HG02973 (cell line): ENCODE data around the gene UFC1.
A peak's percentile ranks its signal among the peaks of the same experiment; 100 is the strongest.

ENCODE experiments used
- ATAC-seq: cut with Tn5 transposase; IDR thresholded peaks from one replicate; pipeline ENCODE4 v1.9.1; 2021; ENCODE audit warnings: moderate library complexity; ENCODE audit not compliant: unreplicated experiment

Gene UFC1

DNA sequence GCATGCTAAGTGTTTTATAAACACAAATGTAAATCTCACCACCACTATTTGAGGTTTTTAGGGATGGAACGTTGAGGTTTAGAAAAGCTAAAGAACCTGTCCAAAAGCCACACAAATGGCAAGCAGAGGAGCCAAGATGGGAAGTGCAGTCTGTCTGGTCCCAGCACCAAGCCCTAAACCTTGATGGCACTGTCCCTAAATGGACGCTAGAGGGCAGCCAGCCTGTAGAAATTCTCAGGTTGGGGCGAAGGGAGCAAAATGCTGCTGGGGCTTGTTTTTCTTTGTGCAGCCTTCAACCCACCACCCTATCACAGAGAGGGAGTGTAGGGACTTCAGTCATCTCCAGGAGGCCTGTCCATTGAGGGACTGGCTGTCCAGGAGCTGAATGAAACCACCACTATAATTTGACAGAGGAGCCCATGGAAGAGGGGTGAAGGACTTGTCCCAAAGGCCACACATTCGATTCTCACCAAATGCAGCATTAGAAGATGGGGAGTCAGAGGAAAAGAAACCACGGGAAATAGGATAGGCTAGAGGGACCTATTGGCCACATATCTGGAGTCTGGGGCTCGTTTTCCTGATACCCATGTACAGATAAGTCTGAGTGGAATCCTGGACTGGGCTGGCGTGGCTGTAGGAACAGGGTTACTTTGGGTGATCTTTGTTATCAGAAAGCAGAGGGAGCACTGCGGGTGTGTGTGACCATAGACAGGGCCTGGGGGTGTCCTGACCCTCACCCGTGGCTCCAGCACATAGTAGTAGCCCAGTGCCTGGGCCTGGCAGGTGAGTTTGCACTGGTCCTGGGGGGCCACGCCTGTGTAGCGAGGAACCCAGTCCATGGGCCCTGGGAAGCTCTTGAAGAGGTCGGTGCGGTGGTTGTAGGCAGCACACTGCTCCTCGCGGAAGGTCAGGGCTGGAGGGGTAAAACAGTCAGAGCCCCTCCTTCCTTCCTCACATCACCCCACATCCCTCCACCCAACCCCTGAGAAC lies 39.0 kb downstream of the UFC1 start:
- peak; percentile 66 for ATAC-seq

- ATAC-seq = no peak
These were observed 39.9 kb downstream of the UFC1 start for GRCh38 chr1:161193561-161194235.

DNA sequence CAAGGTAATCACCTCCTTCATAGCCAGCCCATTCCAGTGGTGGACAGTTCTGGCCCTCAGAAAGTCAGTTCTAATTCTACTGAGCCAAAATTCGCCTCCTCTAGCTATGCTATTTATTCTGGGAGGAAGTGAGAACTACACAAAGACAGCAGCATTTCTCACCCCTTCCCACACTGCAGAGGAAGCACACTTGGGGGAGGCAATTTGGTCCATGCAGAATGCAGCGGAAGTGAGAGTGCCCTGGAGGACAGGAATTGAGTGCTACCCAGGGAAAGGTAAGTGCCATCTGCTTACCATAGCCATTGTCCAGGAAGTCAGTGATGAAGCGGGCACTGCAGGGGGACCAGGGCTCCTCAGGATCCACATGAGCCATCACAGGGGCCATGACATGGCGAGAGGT lies 41.4 kb downstream of the UFC1 start:
- no peak for ATAC-seq

DNA sequence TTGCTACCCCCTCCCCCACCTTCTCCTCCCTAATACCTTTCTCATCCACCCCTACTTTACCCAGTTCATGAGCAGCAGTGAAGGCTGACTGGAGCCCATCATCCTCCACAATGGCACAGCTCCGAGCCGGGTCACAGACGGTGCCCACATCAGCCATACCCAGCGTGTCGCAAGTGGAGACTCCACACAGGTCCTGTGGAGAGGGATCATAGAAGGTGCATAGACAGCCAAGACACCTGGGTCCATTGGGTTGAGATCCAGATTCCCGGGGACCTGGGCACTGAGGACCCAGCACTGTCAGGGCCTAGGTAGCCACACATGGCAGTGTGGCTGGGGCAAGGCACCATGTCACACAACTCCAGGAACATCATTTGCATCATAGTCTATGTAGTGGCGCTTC lies 42.3 kb downstream of the UFC1 start:
- ATAC-seq = no peak

GRCh38 chr1:161196521-161197451 lies 43.0 kb downstream of the UFC1 start:
- no peak for ATAC-seq

- no peak for ATAC-seq
These were observed 43.9 kb downstream of the UFC1 start for GRCh38 chr1:161197560-161198193.

- ATAC-seq = no peak
These were observed 44.6 kb downstream of the UFC1 start for GRCh38 chr1:161198194-161198896.

GRCh38 chr1:161198897-161199431 lies 45.2 kb downstream of the UFC1 start, which contains the start of gene ADAMTS4:
ADAMTS4 (minus strand) TSS chr1:161199054; CDS start chr1:161198627, 427 bp downstream.
- no peak for ATAC-seq

- no peak for ATAC-seq
These were observed 45.8 kb downstream of the UFC1 start for GRCh38 chr1:161199506-161200139.

DNA sequence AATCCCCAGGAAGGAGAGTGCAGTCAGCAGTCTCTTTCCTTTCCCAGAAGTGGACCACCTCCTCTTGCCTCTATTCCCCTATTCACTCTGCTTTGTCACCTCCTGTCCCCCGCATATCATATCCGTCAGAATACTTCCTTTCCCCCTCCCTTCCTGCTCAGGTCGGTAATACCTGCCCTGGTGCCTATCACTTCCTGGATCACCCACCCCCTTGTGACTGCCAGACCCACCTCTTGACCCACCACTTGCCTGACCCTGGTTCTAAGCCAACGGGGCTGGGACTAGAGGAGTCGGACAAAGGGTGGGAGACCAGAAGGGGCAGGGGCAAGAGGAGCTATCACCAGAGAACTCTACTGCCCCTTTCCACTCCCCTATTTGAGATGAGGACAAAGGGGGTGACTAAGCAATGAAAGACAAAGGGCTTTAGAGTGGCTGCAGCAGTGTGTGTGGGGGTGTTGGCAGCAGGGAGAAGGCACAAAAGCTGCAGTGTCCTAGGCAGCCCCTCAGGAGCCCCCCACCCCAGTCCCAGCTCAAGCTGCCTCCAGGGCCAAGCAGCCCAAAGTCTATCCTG lies 46.7 kb downstream of the UFC1 start:
- no peak for ATAC-seq

- no peak for ATAC-seq
These were observed 47.4 kb downstream of the UFC1 start for GRCh38 chr1:161200992-161201835.

- ATAC-seq = peak; percentile 92
These were observed 48.3 kb downstream of the UFC1 start, which contains the start of gene NDUFS2 for GRCh38 chr1:161201836-161202712. NDUFS2 (plus strand) TSS chr1:161202367; CDS start chr1:161202386, 19 bp downstream.

GRCh38 chr1:161206411-161207140 lies 52.8 kb downstream of the UFC1 start:
- ATAC-seq = no peak

DNA sequence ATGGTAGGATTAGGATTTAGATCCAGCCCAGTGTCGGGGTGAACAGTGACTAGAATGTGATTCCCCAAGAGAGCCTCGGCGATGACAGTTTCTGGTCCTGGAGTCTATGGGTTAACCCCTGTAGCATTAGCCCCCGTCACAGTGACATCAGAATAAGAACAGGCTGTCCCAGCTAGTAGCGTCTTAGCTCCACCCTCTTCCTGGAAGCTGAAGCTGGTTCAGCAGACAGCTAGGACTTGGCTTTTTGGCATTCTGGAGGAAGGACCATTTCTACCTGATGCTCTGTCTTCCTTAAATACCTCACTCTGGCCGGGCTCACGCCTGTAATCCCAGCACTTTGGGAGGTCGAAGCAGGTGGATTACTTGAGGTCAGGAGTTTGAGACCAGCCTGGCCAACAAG lies 53.4 kb downstream of the UFC1 start:
- ATAC-seq = no peak
